ENCODE results near the gene SORCS1. TPM values are rescaled to one million over a fixed set of nuclear protein-coding genes. Genes with fewer than 3 reads are reported as not detected.

Gene SORCS1
- total and polyA plus RNA-seq, 2 donors (not counting 1 experiment from before 2014, with no cell fraction given): not detected

DNA sequence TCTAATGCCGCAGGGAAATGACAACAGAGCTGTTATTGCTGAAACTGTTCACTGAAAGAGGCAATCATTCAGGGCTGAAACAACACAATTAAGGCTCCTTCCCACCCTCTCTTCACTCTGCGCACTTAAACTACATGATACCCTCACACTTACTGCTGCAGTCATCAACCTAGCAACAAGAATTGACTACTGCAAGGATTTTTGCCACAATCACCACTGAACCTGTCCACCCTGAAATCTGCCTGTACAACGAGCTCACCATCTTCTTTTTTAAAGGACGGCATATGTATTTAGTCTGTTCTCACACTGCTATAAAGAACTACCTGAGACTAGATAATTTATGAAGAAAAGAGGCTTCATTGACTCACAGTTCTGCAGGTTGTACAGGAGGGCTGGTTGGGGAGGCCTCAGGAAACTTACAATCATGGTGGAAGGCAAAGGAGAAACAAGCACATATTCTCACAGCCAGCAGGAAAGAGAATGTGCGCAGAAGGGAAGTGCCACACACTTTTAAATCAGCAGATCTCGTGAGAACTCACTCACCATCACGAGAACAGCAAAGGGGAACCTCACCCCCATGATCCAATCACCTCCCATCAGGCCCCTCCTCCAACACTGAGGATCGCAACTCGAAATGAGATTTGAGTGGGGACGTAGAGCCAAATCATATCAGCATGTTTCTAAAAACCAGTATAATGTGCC, 131.7 kb downstream of the SORCS1 start:
- Histone ChIP-seq H3K27ac (ENCODE audit: low read length in 2 of 2) (no peak overlapping the region), H3K9me3 (ENCODE audit: control extremely low read depth in 1 of 3, control insufficient read depth in 2 of 3, insufficient read depth in 1 of 3, low read length in 2 of 3) (no peaks in the 10 kb centered on the region), H3K79me2 (ENCODE audit: control insufficient read depth, insufficient read depth, low read length) (no peaks in the 10 kb centered on the region), H3K36me3 (replicated peaks in 1 of 2; ENCODE audit: control extremely low read depth in 1 of 2, control insufficient read depth in 1 of 2, extremely low read depth in 1 of 2, insufficient read depth in 2 of 2, low read length in 1 of 2) (no peaks in the 10 kb centered on the region), H3K9ac (ENCODE audit: low read length) (no peak overlapping the region), H3K27me3 (replicated peaks in 1 of 4; ENCODE audit: control extremely low read depth in 1 of 4, control insufficient read depth in 3 of 4, insufficient read depth in 4 of 4, low read length in 3 of 4) (peaks cover 0 to 6% (median 1%) of the 10 kb centered on the region in 4 experiments), H3K4me1 (ENCODE audit: control insufficient read depth in 2 of 2, insufficient read depth in 2 of 2, low read length in 2 of 2) (no peaks in the 10 kb centered on the region), H3K4me2 (replicated peaks; ENCODE audit: low read depth, low read length, poor library complexity, severe bottlenecking) (no peak overlapping the region), H3K4me3 (ENCODE audit: control extremely low read depth in 1 of 5, extremely low read depth in 1 of 5, insufficient read depth in 1 of 5, low read depth in 2 of 5, low read length in 4 of 5) (no peak overlapping the region), H2AFZ (ENCODE audit: insufficient read depth, low read depth, low read length, poor library complexity, severe bottlenecking) (no peak overlapping the region), H4K20me1 (ENCODE audit: control insufficient read depth, insufficient read depth, low read length, poor library complexity, severe bottlenecking) (no peaks in the 10 kb centered on the region)
- Mint-ChIP-seq H3K4me1 (no peaks in the 10 kb centered on the region), H3K27ac (no peak overlapping the region), H3K27me3 (no peaks in the 10 kb centered on the region), H3K4me3 (no peak overlapping the region), H3K9me3 (ENCODE audit: insufficient read depth) (no peaks in the 10 kb centered on the region)
- POLR2A ChIA-PET: no interaction called here
- 75% methylated on average over 4 of the region's 10 CpGs for WGBS (ENCODE audit: insufficient coverage)
- ATAC-seq (ENCODE audit: low read depth): no peak
- intact Hi-C loops (cut with micrococcal nuclease): no loop called here
- no peak for TF ChIP-seq EZH2 (IDR thresholded peaks at IDR 0.05; ENCODE audit: borderline replicate concordance, insufficient read depth, low read depth, low read length, poor library complexity, severe bottlenecking)
- TF ChIP-seq, protein P1, sequence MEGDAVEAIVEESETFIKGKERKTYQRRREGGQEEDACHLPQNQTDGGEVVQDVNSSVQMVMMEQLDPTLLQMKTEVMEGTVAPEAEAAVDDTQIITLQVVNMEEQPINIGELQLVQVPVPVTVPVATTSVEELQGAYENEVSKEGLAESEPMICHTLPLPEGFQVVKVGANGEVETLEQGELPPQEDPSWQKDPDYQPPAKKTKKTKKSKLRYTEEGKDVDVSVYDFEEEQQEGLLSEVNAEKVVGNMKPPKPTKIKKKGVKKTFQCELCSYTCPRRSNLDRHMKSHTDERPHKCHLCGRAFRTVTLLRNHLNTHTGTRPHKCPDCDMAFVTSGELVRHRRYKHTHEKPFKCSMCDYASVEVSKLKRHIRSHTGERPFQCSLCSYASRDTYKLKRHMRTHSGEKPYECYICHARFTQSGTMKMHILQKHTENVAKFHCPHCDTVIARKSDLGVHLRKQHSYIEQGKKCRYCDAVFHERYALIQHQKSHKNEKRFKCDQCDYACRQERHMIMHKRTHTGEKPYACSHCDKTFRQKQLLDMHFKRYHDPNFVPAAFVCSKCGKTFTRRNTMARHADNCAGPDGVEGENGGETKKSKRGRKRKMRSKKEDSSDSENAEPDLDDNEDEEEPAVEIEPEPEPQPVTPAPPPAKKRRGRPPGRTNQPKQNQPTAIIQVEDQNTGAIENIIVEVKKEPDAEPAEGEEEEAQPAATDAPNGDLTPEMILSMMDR (IDR thresholded peaks at IDR 0.05): no peak
- no peak for DNase-seq
- CTCF ChIA-PET: interaction anchor here (1.4 kb wide), 1 partner anchor 20 kb away, joined by 3 read pairs; no protein-coding TSS in a partner anchor

DNA sequence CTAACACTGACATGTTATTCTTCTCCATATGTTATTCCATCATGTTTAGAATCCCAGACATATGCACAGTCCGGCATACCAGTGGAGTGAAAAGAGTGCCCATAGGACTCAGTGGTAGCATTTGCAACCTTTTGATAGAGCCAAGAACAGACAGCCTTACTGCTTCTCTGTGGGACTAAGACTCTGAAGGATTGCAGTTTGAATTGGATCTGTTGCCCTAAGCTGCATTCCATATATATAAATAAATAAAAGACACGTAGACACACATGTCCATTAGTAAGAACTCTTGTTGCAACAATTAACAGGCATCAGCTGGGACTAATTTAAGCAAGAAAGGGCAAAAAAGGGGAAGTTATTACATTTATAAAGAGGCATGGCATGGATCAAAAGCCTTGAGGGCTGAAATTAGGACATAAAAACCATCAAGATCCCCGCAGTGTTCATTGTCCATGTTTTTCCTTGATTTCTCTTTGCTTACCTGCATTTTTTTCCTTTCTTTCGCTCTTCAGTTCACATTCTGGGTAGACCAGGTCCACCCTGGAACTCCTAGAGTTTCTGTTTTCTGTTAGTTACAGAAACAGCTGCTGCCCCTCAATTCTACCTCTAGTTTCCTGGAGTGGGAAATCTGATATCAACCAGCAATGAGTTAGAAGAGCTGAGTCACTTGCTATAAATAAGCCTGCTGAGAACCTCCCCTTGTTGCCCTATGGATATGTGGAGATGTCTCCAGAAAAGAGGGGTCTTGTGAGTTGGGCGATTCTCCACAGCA, 132.4 kb downstream of the SORCS1 start:
- intact Hi-C loops (cut with micrococcal nuclease): no loop called here
- Histone ChIP-seq H3K4me3 (ENCODE audit: control extremely low read depth in 1 of 5, extremely low read depth in 1 of 5, insufficient read depth in 1 of 5, low read depth in 2 of 5, low read length in 4 of 5) (no peak overlapping the region), H3K79me2 (ENCODE audit: control insufficient read depth, insufficient read depth, low read length) (no peaks in the 10 kb centered on the region), H4K20me1 (ENCODE audit: control insufficient read depth, insufficient read depth, low read length, poor library complexity, severe bottlenecking) (no peaks in the 10 kb centered on the region), H3K27ac (ENCODE audit: low read length in 2 of 2) (no peak overlapping the region), H3K36me3 (replicated peaks in 1 of 2; ENCODE audit: control extremely low read depth in 1 of 2, control insufficient read depth in 1 of 2, extremely low read depth in 1 of 2, insufficient read depth in 2 of 2, low read length in 1 of 2) (no peaks in the 10 kb centered on the region), H3K4me2 (replicated peaks; ENCODE audit: low read depth, low read length, poor library complexity, severe bottlenecking) (no peak overlapping the region), H3K9me3 (ENCODE audit: control extremely low read depth in 1 of 3, control insufficient read depth in 2 of 3, insufficient read depth in 1 of 3, low read length in 2 of 3) (no peaks in the 10 kb centered on the region), H3K4me1 (ENCODE audit: control insufficient read depth in 2 of 2, insufficient read depth in 2 of 2, low read length in 2 of 2) (no peaks in the 10 kb centered on the region), H3K9ac (ENCODE audit: low read length) (no peak overlapping the region), H3K27me3 (replicated peaks in 1 of 4; ENCODE audit: control extremely low read depth in 1 of 4, control insufficient read depth in 3 of 4, insufficient read depth in 4 of 4, low read length in 3 of 4) (peaks cover 0 to 6% (median 1%) of the 10 kb centered on the region in 4 experiments), H2AFZ (ENCODE audit: insufficient read depth, low read depth, low read length, poor library complexity, severe bottlenecking) (no peak overlapping the region)
- Mint-ChIP-seq H3K4me3 (no peak overlapping the region), H3K9me3 (ENCODE audit: insufficient read depth) (no peaks in the 10 kb centered on the region), H3K27me3 (no peaks in the 10 kb centered on the region), H3K4me1 (no peaks in the 10 kb centered on the region), H3K27ac (no peak overlapping the region)
- no peak for ATAC-seq (ENCODE audit: low read depth)
- CTCF ChIA-PET: no interaction called here
- WGBS (ENCODE audit: insufficient coverage): 6% methylated on average over 2 of the region's 5 CpGs
- DNase-seq: no peak
- POLR2A ChIA-PET: no interaction called here
- TF ChIP-seq, protein P1 (IDR thresholded peaks at IDR 0.05): no peak
- no peak for TF ChIP-seq EZH2 (IDR thresholded peaks at IDR 0.05; ENCODE audit: borderline replicate concordance, insufficient read depth, low read depth, low read length, poor library complexity, severe bottlenecking)
